ENCODE measurements around the gene BIK.

DNA sequence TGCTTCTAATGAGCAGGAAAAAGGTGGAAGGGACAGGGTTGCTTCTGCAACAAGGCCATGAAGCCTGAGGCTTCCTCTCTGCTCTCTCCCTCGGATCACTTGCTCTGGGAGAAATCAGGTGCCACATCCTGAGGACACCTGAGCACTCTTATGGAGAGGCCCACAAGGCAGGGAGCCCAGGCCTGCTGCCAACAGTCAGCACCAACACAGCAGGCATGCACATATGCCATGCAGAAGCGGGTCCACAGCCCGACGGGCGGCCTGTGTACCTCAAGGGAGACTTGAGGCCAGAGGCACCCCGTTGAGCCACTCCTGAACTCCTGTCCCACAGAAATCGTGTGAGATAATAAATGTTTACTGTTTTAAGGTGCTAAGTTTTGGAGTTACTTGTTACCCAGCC lies 66.9 kb downstream of the BIK start:
- TF ChIP-seq CTCF (IDR thresholded peaks at IDR 0.05), result no peak
- no peak for TF ChIP-seq POLR2A (IDR thresholded peaks at IDR 0.05)
- no peak for TF ChIP-seq POLR2AphosphoS5 (IDR thresholded peaks at IDR 0.05)

Measured in stomach (tissue), 4 donors.